ENCODE measurements around the gene LPCAT2.
"Not testable (repeated sequence)": the region's sequence is repeated elsewhere in the genome, so short reads cannot be mapped to it uniquely, and the experiment has no call there.

The LPCAT2 gene

DNA sequence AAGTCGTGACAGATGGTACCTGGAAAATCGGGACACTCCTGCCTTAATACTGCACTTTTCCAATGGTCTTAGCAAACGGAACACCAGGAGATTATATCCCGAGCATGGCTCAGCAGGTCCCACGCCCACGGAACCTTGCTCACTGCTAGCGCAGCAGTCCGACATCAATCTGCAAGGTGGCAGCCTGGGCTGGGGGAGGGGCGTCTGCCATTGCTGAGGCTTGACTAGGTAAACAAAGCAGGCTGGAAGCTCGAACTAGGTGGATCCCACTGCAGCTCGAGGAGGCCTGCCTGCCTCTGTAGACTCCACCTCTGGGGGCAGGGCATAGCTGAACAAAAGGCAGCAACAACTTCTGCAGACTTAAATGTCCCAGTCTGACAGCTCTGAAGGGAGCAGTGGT, 106.8 kb downstream of the LPCAT2 start:
- not testable (repeated sequence) for DNase-seq

- no peak for DNase-seq
Measured at GRCh38 chr16:55621771-55622170, 112.9 kb downstream of the LPCAT2 start.

GRCh38 chr16:55622272-55622671, 113.4 kb downstream of the LPCAT2 start:
- DNase-seq, result no peak

DNA sequence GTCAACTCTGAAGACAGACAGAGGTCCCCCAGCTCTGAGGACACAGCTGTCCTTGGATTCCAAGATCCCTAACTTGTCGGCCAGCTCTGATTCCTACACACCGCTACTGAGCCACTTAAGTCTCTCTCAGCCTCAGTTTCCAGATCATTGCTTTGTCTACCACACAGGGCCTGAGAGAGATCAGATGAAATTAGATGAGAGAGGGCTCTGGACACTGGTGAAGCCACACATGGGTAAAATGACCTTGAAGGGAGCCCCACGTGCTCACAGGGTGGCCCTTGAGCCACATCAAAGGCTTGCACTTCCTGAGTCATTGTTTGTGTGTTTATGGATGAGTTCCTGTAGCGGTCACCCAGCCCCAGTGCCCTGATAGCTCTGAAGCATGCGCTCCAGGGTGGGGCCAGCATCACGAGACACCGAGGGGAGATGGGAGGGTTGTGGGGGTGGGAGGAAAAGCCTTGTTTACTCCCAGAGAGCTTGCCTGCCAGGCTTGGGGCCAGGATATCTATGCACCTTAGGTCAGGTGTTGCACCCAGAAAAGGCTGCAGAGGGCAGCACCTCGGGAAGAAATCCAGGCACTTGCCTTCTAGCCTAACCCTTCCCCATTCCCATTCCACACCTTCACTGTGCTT, 114.2 kb downstream of the LPCAT2 start:
- no peak for DNase-seq

- no peak for DNase-seq
Measured at GRCh38 chr16:55623640-55624039, 114.8 kb downstream of the LPCAT2 start.

DNA sequence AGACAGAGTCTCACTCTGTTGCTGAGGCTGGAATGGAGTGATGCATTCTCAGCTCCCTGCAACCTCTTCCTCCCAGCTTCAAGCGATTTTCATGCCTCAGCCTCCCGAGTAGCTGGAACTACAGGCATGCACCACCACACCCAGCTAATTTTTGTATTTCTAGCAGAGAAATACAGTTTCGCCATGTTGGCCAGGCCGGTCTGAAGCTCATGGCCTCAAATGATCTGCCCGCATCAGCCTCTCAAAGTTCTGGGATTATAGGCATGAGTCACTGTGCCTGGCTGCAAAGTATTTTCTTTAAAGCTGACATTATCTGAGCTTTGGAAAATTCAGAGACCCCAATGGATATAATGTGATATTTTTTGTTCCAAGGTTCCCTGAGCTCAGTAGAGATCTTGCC, 115.8 kb downstream of the LPCAT2 start:
- DNase-seq, result no peak

DNA sequence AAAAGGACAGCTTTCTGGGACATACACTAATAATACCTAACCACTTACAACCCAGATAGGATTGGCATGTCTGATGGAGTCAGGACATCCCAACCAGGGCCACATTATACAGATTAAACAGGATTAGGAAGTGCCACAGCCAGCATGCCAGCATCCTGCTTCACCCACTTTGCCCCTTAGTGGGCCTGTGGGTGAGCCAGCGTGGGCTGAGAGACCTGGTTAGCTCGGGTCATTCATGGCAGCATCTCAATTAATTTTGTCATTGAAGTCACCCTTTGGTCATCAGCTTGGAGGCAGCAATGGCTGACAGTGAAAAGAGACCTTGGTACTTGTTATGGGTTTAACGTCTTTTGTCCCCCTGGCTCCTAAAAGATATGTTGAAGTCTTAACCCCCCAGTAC, 117.0 kb downstream of the LPCAT2 start:
- DNase-seq, result no peak

DNA sequence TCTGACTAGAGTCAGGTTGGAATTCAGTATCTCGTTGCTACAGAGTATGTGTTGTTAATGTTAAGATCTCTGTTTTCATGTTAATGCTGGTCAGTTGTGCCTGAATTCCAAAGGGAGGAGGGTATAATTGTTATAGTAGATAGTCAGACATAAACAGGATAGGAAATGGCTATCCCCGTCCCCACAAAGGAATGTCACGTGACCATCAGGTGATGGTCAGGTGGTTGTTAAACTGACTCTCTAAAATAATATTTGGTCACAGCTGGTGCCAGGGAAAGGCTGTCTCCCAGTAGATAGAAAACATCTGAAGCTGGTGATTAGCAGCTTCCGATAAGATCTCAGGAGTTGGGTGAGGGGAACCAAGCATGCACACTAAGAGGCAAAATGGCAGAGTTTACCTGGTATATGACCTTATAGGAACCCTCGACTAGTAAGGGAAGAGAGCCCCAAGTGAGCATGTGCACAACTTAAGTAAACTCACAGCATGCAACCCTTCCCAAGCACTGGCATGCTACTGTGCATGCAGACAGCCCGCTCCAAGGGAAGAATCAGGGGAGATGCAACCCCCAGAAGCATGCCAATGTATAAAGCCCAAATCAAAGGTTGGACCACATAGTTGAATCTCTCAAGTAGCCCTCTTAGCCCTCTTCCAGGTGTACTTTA, 119.6 kb downstream of the LPCAT2 start:
- DNase-seq, result no peak

DNA sequence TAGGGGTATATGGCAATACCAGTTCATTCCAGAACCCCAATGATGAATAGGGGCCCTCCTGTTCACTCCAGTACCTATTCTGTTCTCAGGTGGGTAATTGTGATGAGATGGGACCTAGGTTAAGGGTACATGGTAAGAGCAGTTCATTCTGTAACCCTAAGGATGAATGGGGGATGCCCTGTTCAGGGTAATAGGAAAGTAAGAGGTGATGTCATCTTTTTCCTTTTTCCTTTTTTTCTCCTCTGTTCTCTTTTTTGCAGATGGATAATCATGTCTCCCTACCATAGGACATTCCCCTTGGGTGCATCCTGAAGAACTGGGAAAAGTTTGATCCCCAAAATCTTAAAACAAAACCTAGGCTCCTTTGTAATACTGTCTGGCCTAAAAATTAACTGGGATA, 121.9 kb downstream of the LPCAT2 start:
- DNase-seq, result no peak

GRCh38 chr16:55632259-55632658, 123.4 kb downstream of the LPCAT2 start:
- no peak for DNase-seq

DNA sequence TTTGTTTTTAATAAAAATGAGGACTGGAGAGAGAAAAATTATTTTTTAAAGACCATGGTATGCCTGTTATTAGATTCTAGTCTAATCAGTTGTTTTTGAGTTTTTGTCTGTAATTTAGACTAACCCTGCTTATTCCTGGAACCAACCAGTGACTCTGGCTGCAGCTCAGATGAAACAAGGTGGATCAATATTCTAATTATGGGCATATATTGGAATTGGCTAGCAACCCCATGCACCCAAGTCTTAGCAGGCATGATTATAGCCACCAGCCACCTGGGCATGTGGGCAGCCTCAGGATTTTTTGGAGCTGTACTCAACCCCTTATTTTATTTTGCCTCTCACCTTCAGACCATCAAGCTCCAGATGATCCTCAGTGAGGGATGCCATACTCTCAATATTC, 125.3 kb downstream of the LPCAT2 start:
- no peak for DNase-seq
